HCT116 (cell line): ENCODE data around the gene TUB. TPM values are rescaled to one million over a fixed set of nuclear protein-coding genes. Genes with fewer than 3 reads are reported as not detected.

Experiments
- ATAC-seq: fragments of 200-7000 bp; cut with Tn5 transposase; 2 replicates; pipeline ENCODE4 v1.9.1; 2020; ENCODE audit warnings: mild to moderate bottlenecking, moderate library complexity
- BruUV-seq: library from RNA; stranded (reverse); fragments of 400-500 nt; replicated peaks from 2 replicates; lab custom pipeline; 2021; lab: Mats Ljungman, UMichigan
- CTCF ChIA-PET: fragments of 300-600 bp; sonication (Branson Sonifier 250); formaldehyde crosslinking; loops from one replicate; lab custom pipeline; 2021; ENCODE audit warnings: antibody characterized with exemption; lab: Charles Lee
- POLR2A ChIA-PET: fragments of 300-600, 350-600 bp; sonication (Branson Sonifier 250); formaldehyde crosslinking; loops from one replicate; lab custom pipeline; 2021; ENCODE audit warnings: antibody characterized with exemption; lab: Charles Lee
- RAD21 ChIA-PET, 2 experiments: fragments of 300-600 bp; sonication (Branson Sonifier 250); formaldehyde crosslinking; loops; one replicate each; lab custom pipeline; 2023; ENCODE audit warnings: low total read pairs in 2 of 2; ENCODE audit not compliant: uncharacterized antibody in 2 of 2, unreplicated experiment in 2 of 2, low non-redundant PET in 1 of 2; lab: Charles Lee
- DNase-seq: peaks from one replicate; pipeline ENCODE4 v3.0.0-alpha.2; 2010; ENCODE audit warnings: low read depth, low spot score
- H2AFZ ChIP-seq: fragments of 200-600 bp; shearing (Covaris generic), sonication (generic); 2 replicates; pipeline ENCODE4 v1.6.1; 2017; ENCODE audit warnings: low read depth, mixed run types, mixed read lengths, antibody characterized with exemption, low read length; ENCODE audit not compliant: poor library complexity, severe bottlenecking
- H3K27ac ChIP-seq: 2 replicates; pipeline ENCODE4 v1.5.1; 2012; ENCODE audit warnings: low read depth, low read length
- H3K27me3 ChIP-seq: fragments of 200-600 bp; sonication (generic); 2 replicates; pipeline ENCODE4 v1.6.1; 2016; ENCODE audit warnings: mixed run types, low read length, mixed read lengths; ENCODE audit not compliant: insufficient read depth
- H3K36me3 ChIP-seq, 2 experiments: fragments of 200-500 bp in 1 of 2; fragments of 200-600 bp in 1 of 2; sonication (Bioruptor generic) in 1 of 2; sonication (generic) in 1 of 2; 2 replicates each; pipeline versions ENCODE4 v1.5.1 to v1.6.1; 2014 to 2016; ENCODE audit warnings: low read length in 2 of 2, inconsistent platforms in 1 of 2, mixed read lengths in 1 of 2, mixed run types in 1 of 2; ENCODE audit not compliant: insufficient read depth in 2 of 2, control insufficient read depth in 1 of 2
- H3K4me1 ChIP-seq, 2 experiments: fragments of 200-600 bp in 1 of 2; sonication (generic) in 1 of 2; 2 replicates each; pipeline versions ENCODE4 v1.5.1 to v1.6.1; 2012 to 2017; ENCODE audit warnings: low read length in 2 of 2, inconsistent platforms in 1 of 2, mild to moderate bottlenecking in 1 of 2, mixed read lengths in 1 of 2, mixed run types in 1 of 2, moderate library complexity in 1 of 2; ENCODE audit not compliant: insufficient read depth in 2 of 2, control insufficient read depth in 1 of 2
- H3K4me2 ChIP-seq: fragments of 200-600 bp; sonication (generic); 2 replicates; pipeline ENCODE4 v1.6.1; 2017; ENCODE audit warnings: mixed run types, low read length, mixed read lengths
- H3K4me3 ChIP-seq, 2 experiments: fragments of 200-600 bp in 1 of 2; sonication (generic) in 1 of 2; replicated peaks in 1 of 2; 2 replicates each; pipeline ENCODE4 v1.5.1; 2011 to 2016; ENCODE audit warnings: low read length in 2 of 2, control low read depth in 1 of 2, low read depth in 1 of 2, mild to moderate bottlenecking in 1 of 2, mixed read lengths in 1 of 2, mixed run types in 1 of 2
- H3K79me2 ChIP-seq: fragments of 200-600 bp; sonication (generic); 2 replicates; pipeline ENCODE4 v1.6.1; 2017; ENCODE audit warnings: mild to moderate bottlenecking, mixed run types, low read length, moderate library complexity, mixed read lengths; ENCODE audit not compliant: insufficient read depth
- H3K9ac ChIP-seq: fragments of 200-600 bp; sonication (generic); 2 replicates; pipeline ENCODE4 v1.6.1; 2016; ENCODE audit warnings: low read length, mixed read lengths
- H3K9me2 ChIP-seq: fragments of 200-600 bp; sonication (generic), shearing (Covaris generic); 2 replicates; pipeline ENCODE4 v1.6.1; 2017; ENCODE audit warnings: mixed run types, mild to moderate bottlenecking, moderate library complexity; ENCODE audit not compliant: insufficient read depth
- H3K9me3 ChIP-seq, 2 experiments: fragments of 200-500 bp in 1 of 2; fragments of 200-600 bp in 1 of 2; sonication (Bioruptor generic) in 1 of 2; sonication (generic) in 1 of 2; 2 replicates each; pipeline ENCODE4 v1.6.1; 2014 to 2017; ENCODE audit warnings: low read length in 2 of 2, mixed read lengths in 2 of 2, inconsistent platforms in 1 of 2, low read depth in 1 of 2, mild to moderate bottlenecking in 1 of 2, mixed run types in 1 of 2, moderate library complexity in 1 of 2; ENCODE audit not compliant: control insufficient read depth in 1 of 2, insufficient read depth in 1 of 2
- H4K20me1 ChIP-seq: fragments of 200-600 bp; sonication (generic), shearing (Covaris generic); 2 replicates; pipeline ENCODE4 v1.6.1; 2017; ENCODE audit warnings: mixed run types, mild to moderate bottlenecking, moderate library complexity; ENCODE audit not compliant: insufficient read depth
- EZH2phosphoT487 ChIP-seq: fragments of 200-600 bp; IDR thresholded peaks from 2 replicates; pipeline ENCODE4 v1.6.1; 2018; ENCODE audit warnings: antibody characterized with exemption, borderline replicate concordance
- REST ChIP-seq: IDR thresholded peaks from 2 replicates; pipeline ENCODE4 v1.6.1; 2012; ENCODE audit warnings: low read depth
- TCF7L2 ChIP-seq: IDR thresholded peaks from 2 replicates; pipeline ENCODE4 v1.7.0; 2011; ENCODE audit warnings: borderline replicate concordance, inconsistent platforms; ENCODE audit not compliant: insufficient read depth, insufficient read length; ENCODE audit errors: extremely low read depth
- YY1 ChIP-seq: IDR thresholded peaks from 2 replicates; pipeline ENCODE4 v1.6.1; 2011; ENCODE audit warnings: low read length, low read depth, moderate library complexity, mild to moderate bottlenecking; ENCODE audit not compliant: insufficient replicate concordance; ENCODE audit errors: extremely low read depth
- intact Hi-C: fragments of 100-400 bp; cut with micrococcal nuclease; formaldehyde crosslinking; loops from 2 replicates; pipeline ENCODE4 v1.10.0; 2022
- total RNA-seq: library from RNA; stranded (reverse); gene quantifications from one replicate; pipeline ENCODE4 v1.2.1, GENCODE V29; 2021; ENCODE audit not compliant: unreplicated experiment

The TUB gene
- total RNA-seq, 1 experiment from 2014 or later, result 0.02 TPM

GRCh38 chr11:8101421-8101820 is 20.4 kb downstream of the TUB start:
- BruUV-seq, result no TSS peak
- H3K27me3 ChIP-seq, result peaks cover 4% of the 10 kb centered on the region; the same call in 1 of the 2 replicates

More at GRCh38 chr11:8101421-8101820, 20.4 kb downstream of the TUB start:
- no peaks in the 10 kb centered on the region for H3K79me2 ChIP-seq
- DNase-seq (no peak), ATAC-seq (no peak)
- intact Hi-C loops, result no loop called here
- RAD21 ChIA-PET, result interaction anchor here in 1 of 2 experiments (1.2 kb wide), 1 partner anchor 95 kb away, joined by 3 read pairs; no protein-coding TSS in a partner anchor
- no peaks in the 10 kb centered on the region for H4K20me1 ChIP-seq
- no peak for TF ChIP-seq TCF7L2
- no peak for TF ChIP-seq REST
- no peak for TF ChIP-seq YY1
- TF ChIP-seq EZH2phosphoT487, result no peak
- no peak overlapping the region for H2AFZ ChIP-seq
- POLR2A ChIA-PET, result no interaction called here
- no peak overlapping the region for H3K4me3 ChIP-seq
- H3K9me2 ChIP-seq, result no peaks in the 10 kb centered on the region
- H3K9me3 ChIP-seq, result no peaks in the 10 kb centered on the region
- CTCF ChIA-PET, result interaction anchor here (3.4 to 8.1 kb wide), 2 partner anchors 69 to 96 kb away, joined by 57 to 184 read pairs; no protein-coding TSS in a partner anchor
- H3K36me3 ChIP-seq, result no peaks in the 10 kb centered on the region
- no peak overlapping the region for H3K4me2 ChIP-seq
- no peaks in the 10 kb centered on the region for H3K4me1 ChIP-seq
- H3K27ac ChIP-seq, result no peak overlapping the region
- no peak overlapping the region for H3K9ac ChIP-seq
